ENCODE measurements around the gene TFEB. TPM values are rescaled to one million over a fixed set of nuclear protein-coding genes. Genes with fewer than 3 reads are reported as not detected.

Gene TFEB
- total and polyA plus RNA-seq, 4 experiments from 2014 or later: 8.2 to 17.6 (median 13.9) TPM

DNA sequence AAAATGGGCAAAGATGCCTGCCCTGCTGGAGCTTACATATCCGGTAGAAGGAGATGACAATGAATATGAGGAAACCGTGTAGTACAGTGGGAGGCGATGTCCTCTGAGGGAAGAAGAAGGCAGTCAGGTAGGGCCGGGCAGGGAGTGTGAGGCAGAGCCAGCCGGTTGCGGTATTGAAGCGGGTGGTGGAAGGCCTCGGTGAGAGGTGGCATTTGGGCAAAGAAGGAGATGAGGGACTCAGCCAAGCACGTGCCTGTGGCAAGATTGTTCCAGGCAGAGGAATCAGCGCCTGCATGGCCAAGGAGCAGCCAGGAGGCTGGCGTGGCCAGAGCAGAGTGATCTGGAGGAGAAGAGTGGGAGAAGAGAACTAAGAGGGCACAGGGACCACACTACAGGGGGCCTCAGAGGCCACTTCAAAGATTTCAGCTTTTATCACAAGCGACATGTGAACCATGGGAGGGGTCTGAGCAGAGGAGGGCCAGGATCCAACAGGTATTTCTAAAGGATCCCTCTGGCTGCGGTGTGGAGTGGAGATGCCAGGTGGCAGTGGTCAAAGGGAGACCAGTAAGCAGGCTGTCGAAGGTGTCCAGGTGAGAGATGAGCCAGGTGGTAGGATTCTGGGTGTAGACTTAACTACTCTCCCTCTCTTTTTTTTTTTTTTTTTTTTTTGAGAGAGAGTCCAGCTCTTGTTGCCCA is 83.3 kb downstream of the TFEB start:
- Mint-ChIP-seq H3K9me3 (no peaks in the 10 kb centered on the region), H3K27me3 (peaks cover 4 to 20% of the 10 kb centered on the region in 2 donors), H3K4me1 (no peaks in the 10 kb centered on the region), H3K4me3 (no peak overlapping the region), H3K36me3 (no peaks in the 10 kb centered on the region), H3K27ac (no peak overlapping the region)
- intact Hi-C loops (cut with micrococcal nuclease): no loop called here
- no peaks in the 10 kb centered on the region for H3K27me3 ChIP-seq (ENCODE audit: insufficient read depth, low read length)
- ChIA-PET POLR2A (ENCODE audit: partially characterized antibody) (interaction anchor here (0.6 kb wide), 1 partner anchor 9 kb away, joined by 3 read pairs; no protein-coding TSS in a partner anchor), CTCF (ENCODE audit: partially characterized antibody) (interaction anchor here (1.0 kb wide), 1 partner anchor 49 kb away, joined by 3 read pairs; no protein-coding TSS in a partner anchor)
- H3K27ac ChIP-seq (ENCODE audit: low read depth, low read length): no peak overlapping the region
- no peaks in the 10 kb centered on the region for H3K9me3 ChIP-seq (ENCODE audit: control insufficient read depth in 1 of 2, low read length in 2 of 2)
- H3K4me3 ChIP-seq (ENCODE audit: low read length in 2 of 2): no peak overlapping the region
- no peaks in the 10 kb centered on the region for H3K4me1 ChIP-seq (ENCODE audit: insufficient read depth, low read length)
- no peak for DNase-seq
- H3K36me3 ChIP-seq (ENCODE audit: insufficient read depth, low read length): no peaks in the 10 kb centered on the region

GRCh38 chr6:41651246-41651961 is 84.0 kb downstream of the TFEB start:
- no peaks in the 10 kb centered on the region for H3K4me1 ChIP-seq (ENCODE audit: insufficient read depth, low read length)
- H3K36me3 Mint-ChIP-seq: no peaks in the 10 kb centered on the region
- intact Hi-C loops (cut with micrococcal nuclease): no loop called here
- H3K4me3 ChIP-seq (ENCODE audit: low read length in 2 of 2): no peak overlapping the region
- peak overlapping the region in 1 of 8 donors; percentile 5 for H3K4me3 Mint-ChIP-seq
- H3K9me3 ChIP-seq (ENCODE audit: control insufficient read depth in 1 of 2, low read length in 2 of 2): no peaks in the 10 kb centered on the region
- no peak overlapping the region for H3K27ac Mint-ChIP-seq
- DNase-seq: no peak
- ChIA-PET POLR2A (ENCODE audit: partially characterized antibody) (interaction anchor here (0.6 kb wide), 1 partner anchor 10 kb away, joined by 3 read pairs; no protein-coding TSS in a partner anchor), CTCF (ENCODE audit: partially characterized antibody) (interaction anchor here (1.0 kb wide), 1 partner anchor 48 kb away, joined by 3 read pairs; no protein-coding TSS in a partner anchor)
- no peaks in the 10 kb centered on the region for H3K4me1 Mint-ChIP-seq
- H3K27ac ChIP-seq (ENCODE audit: low read depth, low read length): no peak overlapping the region
- no peaks in the 10 kb centered on the region for H3K36me3 ChIP-seq (ENCODE audit: insufficient read depth, low read length)
- H3K27me3 Mint-ChIP-seq: peaks cover 4 to 20% of the 10 kb centered on the region in 2 donors
- H3K27me3 ChIP-seq (ENCODE audit: insufficient read depth, low read length): no peaks in the 10 kb centered on the region
- no peaks in the 10 kb centered on the region for H3K9me3 Mint-ChIP-seq

DNA sequence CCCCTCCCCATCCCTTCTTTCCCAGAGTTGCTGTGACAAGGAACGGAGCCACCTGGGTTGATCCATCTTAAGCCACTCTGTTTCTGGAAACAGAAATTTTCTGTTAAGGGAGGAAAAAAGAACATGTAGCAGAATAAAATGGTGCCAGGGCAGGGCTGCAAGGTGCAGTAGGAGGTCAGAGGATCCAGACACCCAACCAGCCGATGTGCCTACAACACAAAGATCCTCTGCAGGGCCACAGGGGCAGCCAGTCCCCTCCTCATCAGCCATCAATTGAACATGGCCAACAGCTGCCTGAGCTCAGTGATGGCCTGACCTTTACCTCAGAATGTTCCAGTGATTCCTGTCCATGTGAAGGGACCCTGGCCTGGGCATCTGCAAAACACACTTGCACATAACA is 85.3 kb downstream of the TFEB start:
- Mint-ChIP-seq H3K27me3 (peaks cover 8 to 18% of the 10 kb centered on the region in 2 donors), H3K36me3 (no peaks in the 10 kb centered on the region), H3K27ac (no peak overlapping the region), H3K9me3 (no peaks in the 10 kb centered on the region), H3K4me1 (no peaks in the 10 kb centered on the region), H3K4me3 (no peak overlapping the region)
- Histone ChIP-seq H3K4me3 (ENCODE audit: low read length in 2 of 2) (no peak overlapping the region), H3K9me3 (ENCODE audit: control insufficient read depth in 1 of 2, low read length in 2 of 2) (no peaks in the 10 kb centered on the region), H3K4me1 (ENCODE audit: insufficient read depth, low read length) (no peaks in the 10 kb centered on the region), H3K36me3 (ENCODE audit: insufficient read depth, low read length) (no peaks in the 10 kb centered on the region), H3K27ac (ENCODE audit: low read depth, low read length) (no peak overlapping the region), H3K27me3 (ENCODE audit: insufficient read depth, low read length) (no peaks in the 10 kb centered on the region)
- no peak for DNase-seq
- CTCF ChIA-PET (ENCODE audit: partially characterized antibody): interaction anchor here (0.7 kb wide), 2 partner anchors 146 to 226 kb away, joined by 3 read pairs; no protein-coding TSS in a partner anchor
- intact Hi-C loops (cut with micrococcal nuclease): no loop called here
- POLR2A ChIA-PET (ENCODE audit: partially characterized antibody): interaction anchor here (0.6 kb wide), 1 partner anchor 1860 kb away, joined by 3 read pairs; no protein-coding TSS in a partner anchor

DNA sequence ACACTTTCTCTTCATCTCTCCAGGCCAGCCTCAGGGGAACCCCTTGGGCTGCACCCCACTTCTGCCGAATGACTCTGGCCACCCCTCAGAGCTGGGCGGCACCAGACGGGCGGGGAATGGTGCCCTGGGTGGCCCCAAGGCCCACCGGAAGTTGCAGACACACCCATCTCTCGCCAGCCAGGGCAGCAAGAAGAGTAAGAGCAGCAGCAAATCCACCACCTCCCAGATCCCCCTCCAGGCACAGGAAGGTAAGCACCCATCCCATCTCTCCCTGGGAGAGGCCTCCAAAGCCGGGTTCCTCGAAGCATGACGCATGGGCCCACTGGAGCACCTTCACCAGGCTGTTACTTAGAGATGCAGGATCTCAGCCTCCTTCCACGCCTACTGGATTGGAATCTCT is 85.8 kb downstream of the TFEB start:
- H3K27me3 Mint-ChIP-seq: peaks cover 8 to 18% of the 10 kb centered on the region in 2 donors
- H3K27ac Mint-ChIP-seq: no peak overlapping the region
- H3K36me3 Mint-ChIP-seq: no peaks in the 10 kb centered on the region

DNA sequence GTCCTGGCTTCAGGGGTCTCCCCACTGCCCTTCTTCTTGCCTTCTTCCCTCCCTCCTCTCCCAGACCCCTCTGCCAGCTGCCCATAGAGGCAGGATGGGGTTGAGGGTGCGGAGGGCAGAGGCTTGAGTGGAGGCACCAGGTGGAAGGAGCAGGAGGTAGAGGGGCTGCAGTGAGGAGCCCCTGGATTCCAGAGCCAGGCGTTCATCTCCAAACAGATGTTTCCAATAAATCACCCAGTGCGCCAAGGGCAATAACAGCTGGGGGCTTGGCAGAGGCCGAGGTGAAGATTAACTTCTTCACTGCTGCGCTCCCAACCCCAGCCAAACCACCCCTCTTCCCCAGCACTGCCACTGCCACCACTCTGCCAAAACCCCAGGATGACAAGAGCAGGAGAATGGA is 86.5 kb downstream of the TFEB start:
- Histone ChIP-seq H3K9me3 (ENCODE audit: control insufficient read depth in 1 of 2, low read length in 2 of 2) (no peaks in the 10 kb centered on the region), H3K4me3 (ENCODE audit: low read length in 2 of 2) (no peak overlapping the region), H3K4me1 (ENCODE audit: insufficient read depth, low read length) (no peaks in the 10 kb centered on the region), H3K36me3 (ENCODE audit: insufficient read depth, low read length) (no peaks in the 10 kb centered on the region), H3K27me3 (ENCODE audit: insufficient read depth, low read length) (no peaks in the 10 kb centered on the region), H3K27ac (ENCODE audit: low read depth, low read length) (no peak overlapping the region)
- POLR2A ChIA-PET (ENCODE audit: partially characterized antibody): no interaction called here
- no peak overlapping the region for H3K4me3 Mint-ChIP-seq
- intact Hi-C loops (cut with micrococcal nuclease): no loop called here
- H3K36me3 Mint-ChIP-seq: no peaks in the 10 kb centered on the region
- no peak overlapping the region for H3K27ac Mint-ChIP-seq
- no peak for DNase-seq
- CTCF ChIA-PET (ENCODE audit: partially characterized antibody): no interaction called here
- no peaks in the 10 kb centered on the region for H3K4me1 Mint-ChIP-seq
- H3K27me3 Mint-ChIP-seq: peaks cover 8 to 19% of the 10 kb centered on the region in 2 donors
- H3K9me3 Mint-ChIP-seq: no peaks in the 10 kb centered on the region

More for the DNA sequence above, 85.8 kb downstream of the TFEB start:
- H3K4me1 Mint-ChIP-seq: no peaks in the 10 kb centered on the region
- intact Hi-C loops (cut with micrococcal nuclease): no loop called here
- H3K27ac ChIP-seq (ENCODE audit: low read depth, low read length): no peak overlapping the region
- H3K9me3 ChIP-seq (ENCODE audit: control insufficient read depth in 1 of 2, low read length in 2 of 2): no peaks in the 10 kb centered on the region
- H3K9me3 Mint-ChIP-seq: no peaks in the 10 kb centered on the region
- H3K4me3 Mint-ChIP-seq: no peak overlapping the region
- DNase-seq: no peak
- H3K4me1 ChIP-seq (ENCODE audit: insufficient read depth, low read length): no peaks in the 10 kb centered on the region
- H3K4me3 ChIP-seq (ENCODE audit: low read length in 2 of 2): no peak overlapping the region
- ChIA-PET POLR2A (ENCODE audit: partially characterized antibody) (interaction anchor here (0.6 kb wide), 1 partner anchor 1860 kb away, joined by 3 read pairs; no protein-coding TSS in a partner anchor), CTCF (ENCODE audit: partially characterized antibody) (no interaction called here)
- no peaks in the 10 kb centered on the region for H3K27me3 ChIP-seq (ENCODE audit: insufficient read depth, low read length)
- no peaks in the 10 kb centered on the region for H3K36me3 ChIP-seq (ENCODE audit: insufficient read depth, low read length)

GRCh38 chr6:41648070-41648585 is 87.3 kb downstream of the TFEB start:
- Histone ChIP-seq H3K9me3 (ENCODE audit: control insufficient read depth in 1 of 2, low read length in 2 of 2) (no peaks in the 10 kb centered on the region), H3K4me3 (ENCODE audit: low read length in 2 of 2) (no peak overlapping the region), H3K27ac (ENCODE audit: low read depth, low read length) (no peak overlapping the region), H3K27me3 (ENCODE audit: insufficient read depth, low read length) (no peaks in the 10 kb centered on the region), H3K4me1 (ENCODE audit: insufficient read depth, low read length) (no peaks in the 10 kb centered on the region), H3K36me3 (ENCODE audit: insufficient read depth, low read length) (no peaks in the 10 kb centered on the region)
- Mint-ChIP-seq H3K36me3 (no peaks in the 10 kb centered on the region), H3K27ac (no peak overlapping the region), H3K4me3 (no peak overlapping the region), H3K4me1 (no peaks in the 10 kb centered on the region), H3K9me3 (no peaks in the 10 kb centered on the region), H3K27me3 (peaks cover 8 to 19% of the 10 kb centered on the region in 2 donors)
- intact Hi-C loops (cut with micrococcal nuclease): no loop called here
- ChIA-PET CTCF (ENCODE audit: partially characterized antibody) (interaction anchor here (0.7 to 1.2 kb wide), 4 partner anchors 14 to 994 kb away, joined by 3 to 4 read pairs (median 3); no protein-coding TSS in a partner anchor), POLR2A (ENCODE audit: partially characterized antibody) (no interaction called here)
- DNase-seq: no peak

DNA sequence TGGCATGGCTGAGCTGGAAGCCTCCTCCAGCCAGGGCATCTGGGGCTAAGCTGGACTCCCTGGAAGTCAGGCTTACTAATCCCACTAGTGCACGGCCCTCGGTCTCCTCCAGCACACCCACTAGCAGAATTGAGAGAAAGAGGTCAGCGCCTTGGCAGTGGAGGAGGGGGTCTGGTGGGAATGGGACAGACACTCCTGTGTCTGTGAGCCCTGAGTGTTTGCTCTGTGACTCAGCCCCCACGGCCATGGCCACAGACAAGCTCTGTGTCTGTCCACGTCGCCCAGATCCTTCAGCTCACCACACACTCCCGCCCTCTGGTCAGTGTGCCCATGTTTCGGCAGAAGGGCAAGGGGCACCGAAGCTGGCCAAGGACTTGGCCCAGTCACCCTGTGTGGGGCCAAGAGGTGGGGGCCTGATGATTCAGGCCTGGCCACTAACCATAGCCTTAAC is 88.3 kb downstream of the TFEB start:
- POLR2A ChIA-PET (ENCODE audit: partially characterized antibody): no interaction called here
- H3K4me1 ChIP-seq (ENCODE audit: insufficient read depth, low read length): no peaks in the 10 kb centered on the region
- DNase-seq: no peak
- no peak overlapping the region for H3K27ac ChIP-seq (ENCODE audit: low read depth, low read length)
- H3K27ac Mint-ChIP-seq: no peak overlapping the region
- H3K4me3 Mint-ChIP-seq: no peak overlapping the region
- no peaks in the 10 kb centered on the region for H3K4me1 Mint-ChIP-seq
- no peaks in the 10 kb centered on the region for H3K36me3 ChIP-seq (ENCODE audit: insufficient read depth, low read length)
- no peaks in the 10 kb centered on the region for H3K36me3 Mint-ChIP-seq
- no peak overlapping the region for H3K4me3 ChIP-seq (ENCODE audit: low read length in 2 of 2)
- no peaks in the 10 kb centered on the region for H3K9me3 Mint-ChIP-seq
- H3K27me3 Mint-ChIP-seq: peaks cover 7 to 20% of the 10 kb centered on the region in 2 donors
- intact Hi-C loops (cut with micrococcal nuclease): no loop called here
- CTCF ChIA-PET (ENCODE audit: partially characterized antibody): no interaction called here
- no peaks in the 10 kb centered on the region for H3K9me3 ChIP-seq (ENCODE audit: control insufficient read depth in 1 of 2, low read length in 2 of 2)
- H3K27me3 ChIP-seq (ENCODE audit: insufficient read depth, low read length): no peaks in the 10 kb centered on the region
